ENCODE data around the gene KRTAP20-2.

The KRTAP20-2 gene

GRCh38 chr21:30674312-30674711 is 39.3 kb downstream of the KRTAP20-2 start:
- no peak for DNase-seq (ENCODE audit: low read depth)

- peak; percentile 22 for DNase-seq (ENCODE audit: low read depth)
Measured at GRCh38 chr21:30676737-30677136, 41.7 kb downstream of the KRTAP20-2 start.

- no peak for DNase-seq (ENCODE audit: low read depth)
Measured at GRCh38 chr21:30680586-30680985, 45.6 kb downstream of the KRTAP20-2 start.

- DNase-seq (ENCODE audit: low read depth), result no peak
Measured at GRCh38 chr21:30684506-30684905, 49.5 kb downstream of the KRTAP20-2 start.
